Right atrium auricular region (tissue), 2 donors: Measurements from ENCODE around the gene CD300C. TPM values are rescaled to one million over a fixed set of nuclear protein-coding genes. Genes with fewer than 3 reads are reported as not detected.
A peak's percentile ranks its signal among the peaks of the same experiment; 100 is the strongest.
"Not testable (repeated sequence)": the region's sequence is repeated elsewhere in the genome, so short reads cannot be mapped to it uniquely, and the experiment has no call there.

Experiments
- DNase-seq: peaks from one replicate; pipeline ENCODE4 v3.0.0-alpha.2; 2019; ENCODE audit warnings: low spot score
- H3K27ac ChIP-seq, 2 donors: fragments of 200-600 bp; sonication (generic); 1 replicate in 1 of 2; 2 replicates in 1 of 2; pipeline ENCODE4 v1.5.1; 2016 to 2019
- H3K27me3 ChIP-seq, 2 donors: fragments of 200-600 bp; sonication (generic); one replicate each; pipeline versions ENCODE4 v1.5.1 to v1.6.0; 2017 to 2019
- H3K36me3 ChIP-seq: fragments of 200-600 bp; sonication (generic); one replicate; pipeline ENCODE4 v1.5.1; 2016
- H3K4me1 ChIP-seq, 2 donors: fragments of 200-600 bp; sonication (generic); one replicate each; pipeline versions ENCODE4 v1.5.1 to v1.6.0; 2017 to 2019
- H3K4me3 ChIP-seq, 2 donors: fragments of 200-600 bp; sonication (generic); 1 replicate in 1 of 2; 2 replicates in 1 of 2; pipeline ENCODE4 v1.5.1; 2017 to 2019; ENCODE audit warnings: mild to moderate bottlenecking in 1 of 2, moderate library complexity in 1 of 2
- H3K9me3 ChIP-seq, 2 donors: fragments of 200-600 bp; sonication (generic); one replicate each; pipeline ENCODE4 v1.5.1; 2019
- total RNA-seq, 2 donors: library from RNA; depleted of rRNA; stranded (reverse); fragments of >200 nt; gene quantifications; one replicate each; pipeline ENCODE4 v1.1.0, GENCODE V29; 2016
- TF ChIP-seq, protein P1 (sequence below), 2 donors: fragments of 200-600 bp; sonication (generic); IDR thresholded peaks; one replicate each; pipeline ENCODE4 v1.5.1; 2019; ENCODE audit warnings: antibody characterized with exemption in 2 of 2

The CD300C gene
- total RNA-seq, 2 donors from 2014 or later: 0.98 TPM; not detected in 1

DNA sequence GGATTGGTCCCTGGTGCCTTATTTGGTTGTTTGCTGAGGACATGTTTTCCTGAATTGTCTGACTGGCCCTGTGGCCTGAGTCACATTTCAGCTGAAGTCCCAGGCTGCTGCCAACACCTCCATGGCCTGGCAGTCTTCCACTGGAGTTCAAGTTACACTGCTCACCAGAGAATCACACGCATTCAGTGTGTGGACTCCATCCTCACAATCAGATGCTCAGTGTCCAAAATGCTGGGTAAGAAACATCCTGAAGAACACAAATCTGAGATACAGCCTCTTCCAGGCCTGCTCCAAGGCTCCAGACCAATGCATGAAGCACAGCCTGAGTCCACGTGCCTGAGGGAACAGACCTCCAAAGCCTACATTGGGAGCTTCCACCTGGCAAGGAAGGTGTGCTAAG is 33.9 kb downstream of the CD300C start:
- no peaks in the 10 kb centered on the region for H3K27me3 ChIP-seq
- no peaks in the 10 kb centered on the region for H3K9me3 ChIP-seq
- H3K4me3 ChIP-seq: no peak overlapping the region
- peak; percentile 63 for DNase-seq
- H3K4me1 ChIP-seq: no peaks in the 10 kb centered on the region
- TF ChIP-seq, protein P1, sequence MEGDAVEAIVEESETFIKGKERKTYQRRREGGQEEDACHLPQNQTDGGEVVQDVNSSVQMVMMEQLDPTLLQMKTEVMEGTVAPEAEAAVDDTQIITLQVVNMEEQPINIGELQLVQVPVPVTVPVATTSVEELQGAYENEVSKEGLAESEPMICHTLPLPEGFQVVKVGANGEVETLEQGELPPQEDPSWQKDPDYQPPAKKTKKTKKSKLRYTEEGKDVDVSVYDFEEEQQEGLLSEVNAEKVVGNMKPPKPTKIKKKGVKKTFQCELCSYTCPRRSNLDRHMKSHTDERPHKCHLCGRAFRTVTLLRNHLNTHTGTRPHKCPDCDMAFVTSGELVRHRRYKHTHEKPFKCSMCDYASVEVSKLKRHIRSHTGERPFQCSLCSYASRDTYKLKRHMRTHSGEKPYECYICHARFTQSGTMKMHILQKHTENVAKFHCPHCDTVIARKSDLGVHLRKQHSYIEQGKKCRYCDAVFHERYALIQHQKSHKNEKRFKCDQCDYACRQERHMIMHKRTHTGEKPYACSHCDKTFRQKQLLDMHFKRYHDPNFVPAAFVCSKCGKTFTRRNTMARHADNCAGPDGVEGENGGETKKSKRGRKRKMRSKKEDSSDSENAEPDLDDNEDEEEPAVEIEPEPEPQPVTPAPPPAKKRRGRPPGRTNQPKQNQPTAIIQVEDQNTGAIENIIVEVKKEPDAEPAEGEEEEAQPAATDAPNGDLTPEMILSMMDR (IDR thresholded peaks at IDR 0.05): no peak
- H3K36me3 ChIP-seq: no peaks in the 10 kb centered on the region
- peak overlapping the region in 1 of 2 donors; percentile 24 for H3K27ac ChIP-seq

DNA sequence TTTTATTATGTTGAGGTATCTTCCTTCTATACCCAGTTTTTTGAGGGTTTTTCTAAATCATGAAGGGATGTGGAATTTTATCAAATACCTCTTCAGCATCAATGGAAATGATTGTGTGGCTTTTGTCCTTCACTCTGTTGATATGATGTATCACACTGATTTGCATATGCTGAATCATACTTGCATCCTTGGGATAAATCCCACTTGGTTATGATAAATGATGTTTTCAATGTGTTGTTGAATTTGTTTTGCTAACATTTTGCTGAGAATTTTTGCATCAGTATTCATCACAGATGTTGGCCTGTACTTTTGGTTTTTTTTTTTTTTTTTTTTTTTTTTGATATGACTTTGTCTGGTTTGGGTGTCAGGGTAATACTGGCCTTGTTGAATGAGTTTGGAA is 37.8 kb downstream of the CD300C start:
- no peaks in the 10 kb centered on the region for H3K36me3 ChIP-seq
- no peaks in the 10 kb centered on the region for H3K4me1 ChIP-seq
- no peaks in the 10 kb centered on the region for H3K9me3 ChIP-seq
- TF ChIP-seq, protein P1 (IDR thresholded peaks at IDR 0.05): no peak
- H3K4me3 ChIP-seq: no peak overlapping the region
- no peak for DNase-seq
- no peaks in the 10 kb centered on the region for H3K27me3 ChIP-seq
- H3K27ac ChIP-seq: no peak overlapping the region

DNA sequence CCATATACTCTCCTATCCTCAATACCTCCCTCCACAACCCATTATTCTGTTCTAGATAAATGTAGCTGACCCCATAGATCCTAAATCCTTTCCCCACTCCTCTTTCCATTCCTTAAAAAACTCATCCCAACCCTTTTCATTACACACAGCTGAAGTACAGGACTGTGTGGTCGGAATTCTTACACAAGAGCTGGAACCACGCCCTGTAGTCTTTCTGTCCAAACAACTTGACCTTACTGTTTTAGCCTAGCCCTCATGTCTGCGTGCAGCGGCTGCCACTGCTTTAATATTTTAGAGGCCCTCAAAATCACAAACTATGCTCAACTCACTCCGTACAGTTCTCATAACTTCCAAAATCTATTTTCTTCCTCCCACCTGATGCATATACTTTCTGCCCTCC is 42.0 kb downstream of the CD300C start:
- H3K27ac ChIP-seq, H3K36me3 ChIP-seq, H3K27me3 ChIP-seq, H3K4me3 ChIP-seq, H3K9me3 ChIP-seq, DNase-seq, H3K4me1 ChIP-seq: not testable (repeated sequence)

DNA sequence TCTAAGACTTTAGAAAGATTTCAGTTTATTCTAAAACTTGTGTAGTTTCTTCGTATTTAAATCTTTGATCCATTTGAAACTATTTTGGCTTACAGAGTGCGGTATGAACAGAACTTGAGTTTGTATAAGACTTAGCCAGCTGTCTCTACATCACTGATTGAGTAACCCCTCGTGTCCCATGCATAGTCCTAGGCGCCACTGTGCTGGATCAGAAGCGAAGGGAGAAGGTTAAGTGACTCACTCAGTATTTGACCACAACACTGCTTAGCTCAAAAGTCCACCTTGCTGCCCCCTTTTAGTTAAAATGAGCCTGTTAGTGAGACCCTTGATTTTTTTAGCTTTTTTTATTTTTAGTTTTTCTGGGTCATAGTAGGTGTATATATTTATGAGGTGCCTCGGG is 43.1 kb downstream of the CD300C start:
- H3K27me3 ChIP-seq: no peaks in the 10 kb centered on the region
- no peaks in the 10 kb centered on the region for H3K4me1 ChIP-seq
- TF ChIP-seq, protein P1 (IDR thresholded peaks at IDR 0.05): no peak
- H3K4me3 ChIP-seq: no peak overlapping the region
- DNase-seq: no peak
- no peaks in the 10 kb centered on the region for H3K9me3 ChIP-seq
- H3K36me3 ChIP-seq: no peaks in the 10 kb centered on the region
- H3K27ac ChIP-seq: no peak overlapping the region

DNA sequence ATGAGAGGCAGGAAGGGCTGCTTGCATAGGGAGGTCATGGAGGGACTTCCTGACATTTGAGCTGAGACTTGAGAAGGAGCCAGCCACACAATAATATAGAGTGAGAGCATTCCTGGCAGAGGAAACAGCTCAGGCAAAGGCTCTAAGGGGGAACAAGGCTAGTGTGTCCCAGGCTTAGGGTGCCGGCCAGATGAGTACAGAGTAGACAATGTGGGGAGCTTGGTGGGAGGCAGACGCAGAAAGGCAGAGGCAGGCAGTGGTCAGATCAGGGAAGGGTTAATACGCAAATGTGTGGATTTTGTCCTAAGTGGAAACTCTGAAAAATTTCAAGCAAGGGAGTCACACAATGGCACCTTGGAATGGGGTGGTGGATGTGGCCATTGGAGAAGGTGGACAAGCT is 45.9 kb downstream of the CD300C start:
- TF ChIP-seq, protein P1 (IDR thresholded peaks at IDR 0.05): no peak
- H3K27ac ChIP-seq: no peak overlapping the region
- H3K4me1 ChIP-seq: no peaks in the 10 kb centered on the region
- H3K4me3 ChIP-seq: no peak overlapping the region
- no peaks in the 10 kb centered on the region for H3K36me3 ChIP-seq
- no peaks in the 10 kb centered on the region for H3K27me3 ChIP-seq
- DNase-seq: no peak
- no peaks in the 10 kb centered on the region for H3K9me3 ChIP-seq

DNA sequence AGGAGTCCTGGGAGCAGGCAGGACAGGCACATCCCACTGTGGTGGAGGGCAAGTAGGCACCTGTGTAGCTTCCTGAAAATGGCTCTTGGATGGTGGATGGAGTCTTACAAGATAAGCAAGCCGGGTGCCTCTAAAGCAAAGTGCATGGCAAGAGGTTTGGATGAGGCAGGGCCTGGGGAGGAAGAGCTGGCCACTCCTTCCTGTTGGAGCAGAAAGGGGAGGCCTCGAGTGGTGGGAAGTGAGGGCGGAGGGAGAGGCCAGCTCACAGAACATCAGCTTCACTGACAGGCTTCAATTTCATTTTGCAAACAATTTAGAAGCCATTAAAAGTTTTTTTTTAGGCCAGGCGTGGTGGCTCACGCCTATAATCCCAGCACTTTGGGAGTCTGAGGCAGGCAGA is 48.4 kb downstream of the CD300C start:
- H3K4me3 ChIP-seq: no peak overlapping the region
- H3K36me3 ChIP-seq: no peaks in the 10 kb centered on the region
- H3K27ac ChIP-seq: no peak overlapping the region
- TF ChIP-seq, protein P1 (IDR thresholded peaks at IDR 0.05): no peak
- H3K9me3 ChIP-seq: no peaks in the 10 kb centered on the region
- no peaks in the 10 kb centered on the region for H3K27me3 ChIP-seq
- DNase-seq: no peak
- no peaks in the 10 kb centered on the region for H3K4me1 ChIP-seq
